Body of pancreas (tissue), 4 donors: ENCODE data around the gene GRPEL2.

Experiments
- CTCF ChIP-seq, 7 experiments: fragments of 450-650 bp in 4 of 7; fragments of 200-600 bp in 3 of 7; sonication (generic) in 3 of 7; IDR thresholded peaks; one replicate each; pipeline ENCODE4 v1.5.1; 2016 to 2019; ENCODE audit warnings: antibody characterized with exemption in 7 of 7
- POLR2A ChIP-seq, 3 donors: fragments of 450-650 bp; IDR thresholded peaks; one replicate each; pipeline ENCODE4 v1.6.1; 2016; ENCODE audit warnings: antibody characterized with exemption in 3 of 3, mild to moderate bottlenecking in 2 of 3

DNA sequence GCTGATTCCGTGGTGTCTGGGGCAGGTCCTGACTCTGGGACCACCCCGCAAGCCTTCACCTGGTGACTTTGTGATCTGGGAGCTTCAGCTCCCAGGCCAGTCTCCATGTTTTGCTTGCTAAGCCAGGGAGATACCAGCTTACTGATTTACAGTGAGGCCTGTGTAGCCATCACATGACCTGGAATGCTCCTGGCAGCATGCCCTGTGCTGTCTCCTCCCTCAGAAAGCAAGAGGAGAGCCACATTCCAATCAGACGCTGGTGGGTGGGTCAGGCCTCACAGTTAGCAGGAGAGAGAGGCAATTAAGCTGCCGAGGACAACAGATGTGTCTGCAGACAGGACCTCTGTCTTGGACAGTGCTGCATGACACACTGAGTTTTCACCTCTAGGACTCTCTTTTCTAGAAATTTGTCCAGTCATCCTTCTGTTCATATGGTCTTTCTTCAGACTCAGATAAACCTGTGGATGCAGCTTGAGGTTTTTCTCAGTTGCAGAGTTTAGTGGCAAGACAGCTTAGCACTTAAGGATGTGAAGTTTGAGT lies 24.4 kb upstream of the GRPEL2 start:
- TF ChIP-seq CTCF (IDR thresholded peaks at IDR 0.05) (no peak), POLR2A (IDR thresholded peaks at IDR 0.05) (peak in 2 of 3 donors; percentile 23 to 43)
